Activated CD8-positive, alpha-beta memory T cell treated with anti-CD3 and anti-CD28 coated beads, Interleukin-2, amount 50 U/mL, for 1 hour (primary cell): ENCODE results near the gene RASAL3.
"Not testable (repeated sequence)": the region's sequence is repeated elsewhere in the genome, so short reads cannot be mapped to it uniquely, and the experiment has no call there.

Source experiments
- DNase-seq: peaks from one replicate; pipeline ENCODE4 v3.0.0-alpha.2; 2020; ENCODE audit errors: extremely low read depth

The RASAL3 gene

GRCh38 chr19:15473821-15474220 is 9.5 kb upstream of the RASAL3 start:
- DNase-seq = not testable (repeated sequence)

- DNase-seq = no peak
Observed at GRCh38 chr19:15471639-15472101, 7.3 kb upstream of the RASAL3 start.

GRCh38 chr19:15469513-15470297 is 5.4 kb upstream of the RASAL3 start:
- no peak for DNase-seq

GRCh38 chr19:15468675-15469512 is 4.5 kb upstream of the RASAL3 start:
- DNase-seq = no peak

GRCh38 chr19:15467734-15468214 is 3.4 kb upstream of the RASAL3 start:
- DNase-seq = no peak

GRCh38 chr19:15466851-15467733 is 2.7 kb upstream of the RASAL3 start:
- DNase-seq = peak; percentile 49

GRCh38 chr19:15463861-15464371 is 428 bp downstream of the RASAL3 start:
- DNase-seq = peak; percentile 32

- no peak for DNase-seq
Observed at GRCh38 chr19:15461694-15462093, 2.6 kb downstream of the RASAL3 start.

GRCh38 chr19:15457701-15458484 is 6.5 kb downstream of the RASAL3 start:
- DNase-seq = no peak

- DNase-seq = no peak
Observed at GRCh38 chr19:15456871-15457700, 7.3 kb downstream of the RASAL3 start.

GRCh38 chr19:15456441-15456840 is 7.9 kb downstream of the RASAL3 start:
- no peak for DNase-seq

- DNase-seq = no peak
Observed at GRCh38 chr19:15455996-15456395, 8.3 kb downstream of the RASAL3 start.

- no peak for DNase-seq
Observed at GRCh38 chr19:15453906-15454860, 10.2 kb downstream of the RASAL3 start.

GRCh38 chr19:15453091-15453578 is 11.2 kb downstream of the RASAL3 start:
- DNase-seq = no peak

GRCh38 chr19:15452111-15453047 is 12.0 kb downstream of the RASAL3 start:
- DNase-seq = no peak

GRCh38 chr19:15450528-15450890 is 13.8 kb downstream of the RASAL3 start:
- no peak for DNase-seq
